H1 (cell line): ENCODE results near the gene NDUFB5. TPM values are rescaled to one million over a fixed set of nuclear protein-coding genes. Genes with fewer than 3 reads are reported as not detected.

Source experiments
- CEBPB ChIP-seq: IDR thresholded peaks from 2 replicates; pipeline ENCODE4 v1.6.1; 2012; ENCODE audit warnings: low read depth, low read length
- SIN3A ChIP-seq, 2 experiments: IDR thresholded peaks in 1 of 2; conservative IDR thresholded peaks in 1 of 2; 2 replicates each; pipeline ENCODE4 v1.6.1; 2011 to 2012; ENCODE audit warnings: low read length in 2 of 2, improper control_type of control experiment in 1 of 2, low read depth in 1 of 2, mild to moderate bottlenecking in 1 of 2
- SUZ12 ChIP-seq: fragments of 200-600 bp; sonication (generic); IDR thresholded peaks from 2 replicates; pipeline ENCODE4 v1.6.1; 2012; ENCODE audit warnings: mild to moderate bottlenecking, inconsistent platforms, low read length, moderate library complexity, mixed read lengths
- TCF12 ChIP-seq: IDR thresholded peaks from 2 replicates; pipeline ENCODE4 v1.6.1; 2011; ENCODE audit warnings: low read depth, mild to moderate bottlenecking, low read length
- polyA plus RNA-seq, 7 experiments: library from polyadenylated mRNA; depleted of rRNA in 3 of 7; stranded (reverse) in 5 of 7; unstranded in 2 of 7; fragments of >200 nt in 5 of 7; fragments of 200-250 nt in 2 of 7; gene quantifications; 1 replicate in 5 of 7; 2 replicates in 1 of 7; 4 replicates in 1 of 7; pipeline versions ENCODE4 v1.2.1 to v1.2.3, GENCODE V29; 2011 to 2013; ENCODE audit warnings: missing spikeins in 2 of 7, mixed read lengths in 2 of 7
- total RNA-seq: library from RNA; stranded (reverse); fragmentation: NEBNext Ultra II Directional; extraction: Animal tissue kit (Norgen Biotek cat#: 25700); gene quantifications from 2 replicates; pipeline ENCODE4 v1.2.1, GENCODE V29; 2021
- TF ChIP-seq, protein P1 (sequence below): IDR thresholded peaks from 2 replicates; pipeline ENCODE4 v1.6.1; 2011; ENCODE audit warnings: low read depth, mild to moderate bottlenecking, low read length; ENCODE audit not compliant: insufficient read depth

NDUFB5 gene
- total and polyA plus RNA-seq, 2 of the 8 experiments (the other 6 are each of a cell fraction or from before 2014, with no cell fraction given): 46.1 to 85.8 TPM

GRCh38 chr3:179655236-179655635, 50.6 kb downstream of the NDUFB5 start (continued):
- no peak for TF ChIP-seq TCF12
- TF ChIP-seq SIN3A (conservative IDR thresholded peaks at IDR 0.05 in 1 of 2, IDR thresholded peaks at IDR 0.05 in 1 of 2; ENCODE audit: low read depth in 1 of 2, low read length in 2 of 2): no peak
- no peak for TF ChIP-seq CEBPB
- TF ChIP-seq, protein P1, sequence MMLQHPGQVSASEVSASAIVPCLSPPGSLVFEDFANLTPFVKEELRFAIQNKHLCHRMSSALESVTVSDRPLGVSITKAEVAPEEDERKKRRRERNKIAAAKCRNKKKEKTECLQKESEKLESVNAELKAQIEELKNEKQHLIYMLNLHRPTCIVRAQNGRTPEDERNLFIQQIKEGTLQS: no peak
- no peak for TF ChIP-seq SUZ12
